SKM-1 (cell line): ENCODE results near the gene SPPL2B.
A peak's percentile ranks its signal among the peaks of the same experiment; 100 is the strongest.
"Not testable (repeated sequence)": the region's sequence is repeated elsewhere in the genome, so short reads cannot be mapped to it uniquely, and the experiment has no call there.

Experiments used
- DNase-seq: peaks from one replicate; lab custom pipeline; 2025; ENCODE audit not compliant: unreplicated experiment; lab: John Stamatoyannopoulos, UW

The SPPL2B gene

GRCh38 chr19:2374808-2375207 lies 46.3 kb downstream of the SPPL2B start:
- DNase-seq = no peak

GRCh38 chr19:2375353-2376121 lies 47.1 kb downstream of the SPPL2B start:
- DNase-seq = no peak

GRCh38 chr19:2376784-2377519 lies 48.5 kb downstream of the SPPL2B start:
- DNase-seq = no peak

- no peak for DNase-seq
These were observed 52.1 kb downstream of the SPPL2B start for GRCh38 chr19:2380567-2380966.

GRCh38 chr19:2381148-2381820 lies 52.8 kb downstream of the SPPL2B start:
- no peak for DNase-seq

- DNase-seq = no peak
These were observed 54.2 kb downstream of the SPPL2B start for GRCh38 chr19:2382530-2383222.

GRCh38 chr19:2385053-2385721 lies 56.7 kb downstream of the SPPL2B start:
- DNase-seq = no peak

GRCh38 chr19:2387367-2388288 lies 59.1 kb downstream of the SPPL2B start:
- no peak for DNase-seq

- no peak for DNase-seq
These were observed 61.1 kb downstream of the SPPL2B start for GRCh38 chr19:2389594-2389993.

GRCh38 chr19:2391118-2391725 lies 62.7 kb downstream of the SPPL2B start:
- peak; percentile 18 for DNase-seq

GRCh38 chr19:2392366-2392765 lies 63.9 kb downstream of the SPPL2B start:
- DNase-seq = no peak

GRCh38 chr19:2392899-2393298 lies 64.4 kb downstream of the SPPL2B start:
- not testable (repeated sequence) for DNase-seq

- DNase-seq = no peak
These were observed 65.6 kb downstream of the SPPL2B start for GRCh38 chr19:2394054-2394441.

- DNase-seq = peak; percentile 85
These were observed 66.2 kb downstream of the SPPL2B start for GRCh38 chr19:2394442-2395292.

GRCh38 chr19:2395293-2395829 lies 66.9 kb downstream of the SPPL2B start:
- not testable (repeated sequence) for DNase-seq

GRCh38 chr19:2397173-2397572 lies 68.7 kb downstream of the SPPL2B start:
- not testable (repeated sequence) for DNase-seq

- no peak for DNase-seq
These were observed 70.3 kb downstream of the SPPL2B start for GRCh38 chr19:2398735-2399305.

- DNase-seq = no peak
These were observed 71.1 kb downstream of the SPPL2B start for GRCh38 chr19:2399582-2399981.
